Neural cell (in vitro differentiated cells): Measurements from ENCODE around the gene HOXB7.

Source experiments
- EP300 ChIP-seq: fragments of 450-650 bp; conservative IDR thresholded peaks from 2 replicates; pipeline ENCODE4 v1.6.1; 2014; ENCODE audit warnings: antibody characterized with exemption, mild to moderate bottlenecking, moderate library complexity; ENCODE audit not compliant: poor library complexity, severe bottlenecking
- EZH2 ChIP-seq: fragments of 200-600, 300-800 bp; shearing (Covaris generic), sonication (generic); IDR thresholded peaks from 2 replicates; pipeline ENCODE4 v1.6.1; 2014; ENCODE audit warnings: antibody characterized with exemption, low read length, borderline replicate concordance, mild to moderate bottlenecking; ENCODE audit not compliant: insufficient read depth, poor library complexity, severe bottlenecking
- RAD21 ChIP-seq: fragments of 450-650 bp; conservative IDR thresholded peaks from 2 replicates; pipeline ENCODE4 v1.6.1; 2014; ENCODE audit warnings: antibody characterized with exemption, mild to moderate bottlenecking, moderate library complexity
- SMC3 ChIP-seq: fragments of 450-650 bp; conservative IDR thresholded peaks from 2 replicates; pipeline ENCODE4 v1.6.1; 2014; ENCODE audit warnings: antibody characterized with exemption, mild to moderate bottlenecking, moderate library complexity; ENCODE audit not compliant: poor library complexity
- TAF1 ChIP-seq: IDR thresholded peaks from 2 replicates; pipeline ENCODE4 v1.6.1; 2012; ENCODE audit warnings: low read depth
- TF ChIP-seq, protein P1 (sequence below): fragments of 450-650 bp; IDR thresholded peaks from 2 replicates; pipeline ENCODE4 v1.5.1; 2014; ENCODE audit warnings: antibody characterized with exemption, mild to moderate bottlenecking, moderate library complexity; ENCODE audit not compliant: poor library complexity, severe bottlenecking

DNA sequence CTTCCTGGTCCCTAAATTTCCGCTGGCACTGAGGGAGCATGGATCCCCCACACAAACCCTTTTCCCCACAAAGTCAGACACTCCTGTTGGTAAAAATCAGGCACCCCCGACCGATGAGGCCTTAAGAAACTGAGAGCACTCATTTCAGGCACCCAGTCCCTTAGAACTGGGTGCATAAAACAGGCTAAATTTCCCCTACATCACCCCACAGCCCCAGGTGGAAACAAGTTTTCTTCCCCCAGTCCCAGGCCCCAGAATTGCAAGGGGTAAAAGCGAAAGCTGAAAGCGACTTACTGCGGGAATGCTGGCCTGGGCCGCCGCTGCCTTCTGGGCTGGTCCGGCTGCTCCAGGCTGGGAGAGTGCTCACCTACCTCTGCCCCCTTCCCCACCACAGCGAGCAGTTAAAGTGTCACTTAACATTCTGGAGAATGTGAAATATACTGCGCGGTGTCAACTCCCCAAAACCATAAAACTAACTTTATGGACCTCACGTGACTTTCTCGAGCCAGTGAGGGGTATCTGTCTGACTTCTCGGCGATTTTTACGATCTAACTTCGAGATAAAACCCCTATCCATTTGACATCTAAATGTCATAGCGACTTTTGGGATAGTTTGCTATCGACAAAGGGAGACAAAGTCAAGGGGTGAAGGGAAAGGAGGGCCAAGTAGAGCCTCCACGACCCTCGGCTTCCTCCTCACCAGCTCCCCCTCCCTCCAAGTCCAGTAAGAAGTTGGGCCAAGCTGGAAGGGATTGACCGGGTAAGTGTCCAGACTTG is 20.8 kb downstream of the HOXB7 start, which contains the start of gene HOXB3:
- TF ChIP-seq EZH2 (no peak), SMC3 (no peak), TAF1 (no peak), EP300 (no peak), RAD21 (no peak)
- TF ChIP-seq, protein P1, sequence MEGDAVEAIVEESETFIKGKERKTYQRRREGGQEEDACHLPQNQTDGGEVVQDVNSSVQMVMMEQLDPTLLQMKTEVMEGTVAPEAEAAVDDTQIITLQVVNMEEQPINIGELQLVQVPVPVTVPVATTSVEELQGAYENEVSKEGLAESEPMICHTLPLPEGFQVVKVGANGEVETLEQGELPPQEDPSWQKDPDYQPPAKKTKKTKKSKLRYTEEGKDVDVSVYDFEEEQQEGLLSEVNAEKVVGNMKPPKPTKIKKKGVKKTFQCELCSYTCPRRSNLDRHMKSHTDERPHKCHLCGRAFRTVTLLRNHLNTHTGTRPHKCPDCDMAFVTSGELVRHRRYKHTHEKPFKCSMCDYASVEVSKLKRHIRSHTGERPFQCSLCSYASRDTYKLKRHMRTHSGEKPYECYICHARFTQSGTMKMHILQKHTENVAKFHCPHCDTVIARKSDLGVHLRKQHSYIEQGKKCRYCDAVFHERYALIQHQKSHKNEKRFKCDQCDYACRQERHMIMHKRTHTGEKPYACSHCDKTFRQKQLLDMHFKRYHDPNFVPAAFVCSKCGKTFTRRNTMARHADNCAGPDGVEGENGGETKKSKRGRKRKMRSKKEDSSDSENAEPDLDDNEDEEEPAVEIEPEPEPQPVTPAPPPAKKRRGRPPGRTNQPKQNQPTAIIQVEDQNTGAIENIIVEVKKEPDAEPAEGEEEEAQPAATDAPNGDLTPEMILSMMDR, result no peak
